HCT116 (cell line): ENCODE data around the gene ACTN2. TPM values are rescaled to one million over a fixed set of nuclear protein-coding genes. Genes with fewer than 3 reads are reported as not detected.

Experiments
- ATAC-seq: fragments of 200-7000 bp; cut with Tn5 transposase; 2 replicates; pipeline ENCODE4 v1.9.1; 2020; ENCODE audit warnings: mild to moderate bottlenecking, moderate library complexity
- BruUV-seq: library from RNA; stranded (reverse); fragments of 400-500 nt; replicated peaks from 2 replicates; lab custom pipeline; 2021; lab: Mats Ljungman, UMichigan
- CTCF ChIA-PET: fragments of 300-600 bp; sonication (Branson Sonifier 250); formaldehyde crosslinking; loops from one replicate; lab custom pipeline; 2021; ENCODE audit warnings: antibody characterized with exemption; lab: Charles Lee
- POLR2A ChIA-PET: fragments of 300-600, 350-600 bp; sonication (Branson Sonifier 250); formaldehyde crosslinking; loops from one replicate; lab custom pipeline; 2021; ENCODE audit warnings: antibody characterized with exemption; lab: Charles Lee
- RAD21 ChIA-PET, 2 experiments: fragments of 300-600 bp; sonication (Branson Sonifier 250); formaldehyde crosslinking; loops; one replicate each; lab custom pipeline; 2023; ENCODE audit warnings: low total read pairs in 2 of 2; ENCODE audit not compliant: uncharacterized antibody in 2 of 2, unreplicated experiment in 2 of 2, low non-redundant PET in 1 of 2; lab: Charles Lee
- DNase-seq: peaks from one replicate; pipeline ENCODE4 v3.0.0-alpha.2; 2010; ENCODE audit warnings: low read depth, low spot score
- H2AFZ ChIP-seq: fragments of 200-600 bp; shearing (Covaris generic), sonication (generic); 2 replicates; pipeline ENCODE4 v1.6.1; 2017; ENCODE audit warnings: low read depth, mixed run types, mixed read lengths, antibody characterized with exemption, low read length; ENCODE audit not compliant: poor library complexity, severe bottlenecking
- H3K27ac ChIP-seq: 2 replicates; pipeline ENCODE4 v1.5.1; 2012; ENCODE audit warnings: low read depth, low read length
- H3K27me3 ChIP-seq: fragments of 200-600 bp; sonication (generic); 2 replicates; pipeline ENCODE4 v1.6.1; 2016; ENCODE audit warnings: mixed run types, low read length, mixed read lengths; ENCODE audit not compliant: insufficient read depth
- H3K36me3 ChIP-seq, 2 experiments: fragments of 200-500 bp in 1 of 2; fragments of 200-600 bp in 1 of 2; sonication (Bioruptor generic) in 1 of 2; sonication (generic) in 1 of 2; 2 replicates each; pipeline versions ENCODE4 v1.5.1 to v1.6.1; 2014 to 2016; ENCODE audit warnings: low read length in 2 of 2, inconsistent platforms in 1 of 2, mixed read lengths in 1 of 2, mixed run types in 1 of 2; ENCODE audit not compliant: insufficient read depth in 2 of 2, control insufficient read depth in 1 of 2
- H3K4me1 ChIP-seq, 2 experiments: fragments of 200-600 bp in 1 of 2; sonication (generic) in 1 of 2; 2 replicates each; pipeline versions ENCODE4 v1.5.1 to v1.6.1; 2012 to 2017; ENCODE audit warnings: low read length in 2 of 2, inconsistent platforms in 1 of 2, mild to moderate bottlenecking in 1 of 2, mixed read lengths in 1 of 2, mixed run types in 1 of 2, moderate library complexity in 1 of 2; ENCODE audit not compliant: insufficient read depth in 2 of 2, control insufficient read depth in 1 of 2
- H3K4me2 ChIP-seq: fragments of 200-600 bp; sonication (generic); 2 replicates; pipeline ENCODE4 v1.6.1; 2017; ENCODE audit warnings: mixed run types, low read length, mixed read lengths
- H3K4me3 ChIP-seq, 2 experiments: fragments of 200-600 bp in 1 of 2; sonication (generic) in 1 of 2; replicated peaks in 1 of 2; 2 replicates each; pipeline ENCODE4 v1.5.1; 2011 to 2016; ENCODE audit warnings: low read length in 2 of 2, control low read depth in 1 of 2, low read depth in 1 of 2, mild to moderate bottlenecking in 1 of 2, mixed read lengths in 1 of 2, mixed run types in 1 of 2
- H3K79me2 ChIP-seq: fragments of 200-600 bp; sonication (generic); 2 replicates; pipeline ENCODE4 v1.6.1; 2017; ENCODE audit warnings: mild to moderate bottlenecking, mixed run types, low read length, moderate library complexity, mixed read lengths; ENCODE audit not compliant: insufficient read depth
- H3K9ac ChIP-seq: fragments of 200-600 bp; sonication (generic); 2 replicates; pipeline ENCODE4 v1.6.1; 2016; ENCODE audit warnings: low read length, mixed read lengths
- H3K9me2 ChIP-seq: fragments of 200-600 bp; sonication (generic), shearing (Covaris generic); 2 replicates; pipeline ENCODE4 v1.6.1; 2017; ENCODE audit warnings: mixed run types, mild to moderate bottlenecking, moderate library complexity; ENCODE audit not compliant: insufficient read depth
- H3K9me3 ChIP-seq, 2 experiments: fragments of 200-500 bp in 1 of 2; fragments of 200-600 bp in 1 of 2; sonication (Bioruptor generic) in 1 of 2; sonication (generic) in 1 of 2; 2 replicates each; pipeline ENCODE4 v1.6.1; 2014 to 2017; ENCODE audit warnings: low read length in 2 of 2, mixed read lengths in 2 of 2, inconsistent platforms in 1 of 2, low read depth in 1 of 2, mild to moderate bottlenecking in 1 of 2, mixed run types in 1 of 2, moderate library complexity in 1 of 2; ENCODE audit not compliant: control insufficient read depth in 1 of 2, insufficient read depth in 1 of 2
- H4K20me1 ChIP-seq: fragments of 200-600 bp; sonication (generic), shearing (Covaris generic); 2 replicates; pipeline ENCODE4 v1.6.1; 2017; ENCODE audit warnings: mixed run types, mild to moderate bottlenecking, moderate library complexity; ENCODE audit not compliant: insufficient read depth
- ATF3 ChIP-seq: IDR thresholded peaks from 2 replicates; pipeline ENCODE4 v1.6.1; 2012
- CBX3 ChIP-seq: IDR thresholded peaks from 2 replicates; pipeline ENCODE4 v1.6.1; 2012; ENCODE audit warnings: low read depth
- CEBPB ChIP-seq: IDR thresholded peaks from 2 replicates; pipeline ENCODE4 v1.6.1; 2012; ENCODE audit warnings: low read depth
- EGR1 ChIP-seq: IDR thresholded peaks from 2 replicates; pipeline ENCODE4 v1.6.1; 2012; ENCODE audit warnings: low read depth
- ELF1 ChIP-seq: IDR thresholded peaks from 2 replicates; pipeline ENCODE4 v1.6.1; 2012; ENCODE audit warnings: low read depth, borderline replicate concordance
- EZH2phosphoT487 ChIP-seq: fragments of 200-600 bp; IDR thresholded peaks from 2 replicates; pipeline ENCODE4 v1.6.1; 2018; ENCODE audit warnings: antibody characterized with exemption, borderline replicate concordance
- FOSL1 ChIP-seq: IDR thresholded peaks from 2 replicates; pipeline ENCODE4 v1.6.1; 2012; ENCODE audit warnings: low read depth
- JUND ChIP-seq: IDR thresholded peaks from 2 replicates; pipeline ENCODE4 v1.6.1; 2012
- MAX ChIP-seq: IDR thresholded peaks from 2 replicates; pipeline ENCODE4 v1.6.1; 2012
- POLR2AphosphoS5 ChIP-seq: IDR thresholded peaks from 2 replicates; pipeline ENCODE4 v1.6.1; 2011; ENCODE audit warnings: mild to moderate bottlenecking, low read depth, low read length, moderate library complexity
- RAD21 ChIP-seq: IDR thresholded peaks from 2 replicates; pipeline ENCODE4 v1.6.1; 2012; ENCODE audit warnings: low read depth, mild to moderate bottlenecking
- REST ChIP-seq: IDR thresholded peaks from 2 replicates; pipeline ENCODE4 v1.6.1; 2012; ENCODE audit warnings: low read depth
- SP1 ChIP-seq: IDR thresholded peaks from 2 replicates; pipeline ENCODE4 v1.6.1; 2012; ENCODE audit warnings: low read depth
- SRF ChIP-seq: IDR thresholded peaks from 2 replicates; pipeline ENCODE4 v1.6.1; 2012; ENCODE audit warnings: low read depth
- TCF7L2 ChIP-seq: IDR thresholded peaks from 2 replicates; pipeline ENCODE4 v1.7.0; 2011; ENCODE audit warnings: borderline replicate concordance, inconsistent platforms; ENCODE audit not compliant: insufficient read depth, insufficient read length; ENCODE audit errors: extremely low read depth
- YY1 ChIP-seq: IDR thresholded peaks from 2 replicates; pipeline ENCODE4 v1.6.1; 2011; ENCODE audit warnings: low read length, low read depth, moderate library complexity, mild to moderate bottlenecking; ENCODE audit not compliant: insufficient replicate concordance; ENCODE audit errors: extremely low read depth
- ZBTB33 ChIP-seq: IDR thresholded peaks from 2 replicates; pipeline ENCODE4 v1.6.1; 2011; ENCODE audit warnings: mild to moderate bottlenecking, low read length, moderate library complexity; ENCODE audit not compliant: insufficient replicate concordance; ENCODE audit errors: extremely low read depth
- ZFX ChIP-seq: fragments of 450-650 bp; IDR thresholded peaks from 2 replicates; pipeline ENCODE4 v1.6.1; 2017
- ZNF274 ChIP-seq: fragments of 200-500 bp; sonication (Bioruptor generic); IDR thresholded peaks from 2 replicates; pipeline ENCODE4 v1.6.1; 2014; ENCODE audit warnings: mild to moderate bottlenecking, low read depth, low read length, inconsistent platforms
- intact Hi-C: fragments of 100-400 bp; cut with micrococcal nuclease; formaldehyde crosslinking; loops from 2 replicates; pipeline ENCODE4 v1.10.0; 2022
- total RNA-seq: library from RNA; stranded (reverse); gene quantifications from one replicate; pipeline ENCODE4 v1.2.1, GENCODE V29; 2021; ENCODE audit not compliant: unreplicated experiment

The ACTN2 gene
- total RNA-seq, 1 experiment from 2014 or later, result 0.20 TPM

GRCh38 chr1:236716160-236716559 lies 29.9 kb downstream of the ACTN2 start:
- H3K27me3 ChIP-seq, result peaks cover 15% of the 10 kb centered on the region
- CTCF ChIA-PET, result no interaction called here
- POLR2A ChIA-PET, result no interaction called here

More at GRCh38 chr1:236716160-236716559, 29.9 kb downstream of the ACTN2 start:
- no peak for DNase-seq
- no peaks in the 10 kb centered on the region for H3K4me1 ChIP-seq
- H3K36me3 ChIP-seq, result no peaks in the 10 kb centered on the region
- H3K27ac ChIP-seq, result no peak overlapping the region
- no peaks in the 10 kb centered on the region for H3K9me3 ChIP-seq
- H2AFZ ChIP-seq, result no peak overlapping the region
- ATAC-seq, result no peak
- H3K9ac ChIP-seq, result no peak overlapping the region
- RAD21 ChIA-PET, result interaction anchor here in 1 of 2 experiments (0.7 kb wide), 1 partner anchor 621 kb away, joined by 3 read pairs; no protein-coding TSS in a partner anchor
- BruUV-seq, result no TSS peak
- no peak overlapping the region for H3K4me3 ChIP-seq
- TF ChIP-seq ZFX (no peak), POLR2AphosphoS5 (no peak), ZNF274 (no peak), EZH2phosphoT487 (no peak), SP1 (no peak), REST (no peak), CEBPB (no peak), EGR1 (no peak), RAD21 (no peak), ELF1 (no peak), CBX3 (no peak), FOSL1 (no peak), JUND (no peak), MAX (no peak), YY1 (no peak), ZBTB33 (no peak), SRF (no peak), TCF7L2 (no peak), ATF3 (no peak)
- TF ChIP-seq, all 23 proteins: peak for 0
- H3K4me2 ChIP-seq, result no peak overlapping the region
- intact Hi-C loops, result no loop called here
- H4K20me1 ChIP-seq, result no peaks in the 10 kb centered on the region
- H3K79me2 ChIP-seq, result no peaks in the 10 kb centered on the region
- H3K9me2 ChIP-seq, result no peaks in the 10 kb centered on the region
